HepG2 (cell line): Measurements from ENCODE around the gene ATPAF2. TPM values are rescaled to one million over a fixed set of nuclear protein-coding genes. Genes with fewer than 3 reads are reported as not detected.

ENCODE experiments used
- ATAC-seq: fragments of 200-7000 bp; cut with Tn5 transposase; 3 replicates; pipeline ENCODE4 v1.9.1; 2020; ENCODE audit warnings: mild to moderate bottlenecking, moderate library complexity
- BruUV-seq: library from RNA; stranded (reverse); fragments of 400-500 nt; replicated peaks from 2 replicates; lab custom pipeline; 2021; lab: Mats Ljungman, UMichigan
- CTCF ChIA-PET: fragments of 300-600 bp; formaldehyde crosslinking; extraction: SDS; loops from one replicate; lab custom pipeline; 2021; ENCODE audit warnings: low total read pairs, inconsistent platforms, low intra/inter-chr PET ratio; lab: Yijun Ruan, JAX
- POLR2A ChIA-PET: fragments of 350-600 bp; sonication (Branson Sonifier 250); formaldehyde crosslinking; loops from one replicate; lab custom pipeline; 2020; ENCODE audit warnings: antibody characterized with exemption, inconsistent platforms; lab: Yijun Ruan, JAX
- DNase-seq: peaks from one replicate; pipeline ENCODE4 v3.0.0-alpha.2; 2015; ENCODE audit warnings: low spot score
- FAIRE-seq: peaks from 3 replicates; lab custom pipeline; 2011; peaks lifted over from hg19 to GRCh38; lab: Jason Lieb, UNC
- H2AFZ ChIP-seq: one replicate; pipeline ENCODE4 v1.6.1; 2011; ENCODE audit warnings: low read length, inconsistent platforms
- H3K27ac ChIP-seq: fragments of 300-600 bp; 3 replicates; pipeline ENCODE4 v1.8.0; 2011; ENCODE audit warnings: mixed run types, mild to moderate bottlenecking, mixed read lengths, low read length, inconsistent platforms; ENCODE audit not compliant: insufficient read depth; ENCODE audit errors: extremely low read length
- H3K27me3 ChIP-seq, 2 experiments: fragments of 200-600 bp in 1 of 2; 2 replicates in 1 of 2; 3 replicates in 1 of 2; pipeline versions ENCODE4 v1.6.0 to v1.8.0; 2011; ENCODE audit warnings: low read length in 2 of 2, mild to moderate bottlenecking in 2 of 2, moderate library complexity in 2 of 2, inconsistent platforms in 1 of 2; ENCODE audit not compliant: insufficient read depth in 2 of 2, control insufficient read depth in 1 of 2
- H3K36me3 ChIP-seq, 2 experiments: fragments of 200-600 bp in 1 of 2; replicated peaks in 1 of 2; 2 replicates in 1 of 2; 3 replicates in 1 of 2; pipeline versions ENCODE4 v1.5.1 to v1.8.0; 2011; ENCODE audit warnings: low read length in 2 of 2, inconsistent platforms in 1 of 2; ENCODE audit not compliant: insufficient read depth in 2 of 2, control insufficient read depth in 1 of 2
- H3K4me1 ChIP-seq: 2 replicates; pipeline ENCODE4 v1.5.1; 2012; ENCODE audit warnings: low read length, inconsistent platforms; ENCODE audit not compliant: insufficient read depth
- H3K4me2 ChIP-seq: 2 replicates; pipeline ENCODE4 v1.6.0; 2011; ENCODE audit warnings: low read depth, low read length, inconsistent platforms
- H3K4me3 ChIP-seq, 3 experiments: fragments of 200-600 bp in 1 of 3; sonication (generic), shearing (Covaris generic) in 1 of 3; replicated peaks in 1 of 3; 2 replicates each; pipeline ENCODE4 v1.5.1; 2011 to 2016; ENCODE audit warnings: low read length in 3 of 3, inconsistent platforms in 2 of 3, low read depth in 2 of 3, mild to moderate bottlenecking in 2 of 3, control low read depth in 1 of 3, mixed read lengths in 1 of 3; ENCODE audit not compliant: insufficient read depth in 1 of 3
- H3K79me2 ChIP-seq: one replicate; pipeline ENCODE4 v1.6.1; 2011; ENCODE audit warnings: low read length, inconsistent platforms; ENCODE audit not compliant: insufficient read depth
- H3K9ac ChIP-seq: 2 replicates; pipeline ENCODE4 v1.6.0; 2011; ENCODE audit warnings: mild to moderate bottlenecking, low read depth, low read length, inconsistent platforms; ENCODE audit not compliant: insufficient read depth
- H3K9me3 ChIP-seq: 2 replicates; pipeline ENCODE4 v1.5.1; 2012; ENCODE audit warnings: mild to moderate bottlenecking, low read length
- H4K20me1 ChIP-seq: 2 replicates; pipeline ENCODE4 v1.6.0; 2011; ENCODE audit warnings: inconsistent platforms, mild to moderate bottlenecking, low read length, moderate library complexity; ENCODE audit not compliant: insufficient read depth
- AKAP8 ChIP-seq: sonication (generic); formaldehyde crosslinking; IDR thresholded peaks from 2 replicates; pipeline ENCODE4 v1.5.1; 2020; ENCODE audit warnings: mild to moderate bottlenecking, missing genetic modification reagents
- GATAD1 ChIP-seq: IDR thresholded peaks from 2 replicates; pipeline ENCODE4 v1.6.1; 2016; ENCODE audit warnings: missing genetic modification reagents, missing compliant biosample characterization
- GFI1 ChIP-seq: sonication (generic); formaldehyde crosslinking; IDR thresholded peaks from 2 replicates; pipeline ENCODE4 v1.5.0; 2020; ENCODE audit warnings: missing genetic modification reagents, mild to moderate bottlenecking, borderline replicate concordance
- KDM5B ChIP-seq: sonication (generic); formaldehyde crosslinking; IDR thresholded peaks from 2 replicates; pipeline ENCODE4 v1.4.0; 2020; ENCODE audit warnings: missing genetic modification reagents, mild to moderate bottlenecking, borderline replicate concordance
- NRL ChIP-seq: sonication (generic); formaldehyde crosslinking; IDR thresholded peaks from 2 replicates; pipeline ENCODE4 v1.5.0; 2020; ENCODE audit warnings: missing genetic modification reagents, mild to moderate bottlenecking, moderate library complexity, borderline replicate concordance
- PLSCR1 ChIP-seq: sonication (generic); formaldehyde crosslinking; IDR thresholded peaks from 2 replicates; pipeline ENCODE4 v1.5.0; 2020; ENCODE audit warnings: missing genetic modification reagents, mild to moderate bottlenecking, borderline replicate concordance
- RAD21 ChIP-seq: fragments of 450-650 bp; formaldehyde crosslinking; IDR thresholded peaks from 2 replicates; pipeline ENCODE4 v1.5.0; 2020; ENCODE audit warnings: mild to moderate bottlenecking
- RXRA ChIP-seq: sonication (generic); formaldehyde crosslinking; IDR thresholded peaks from 2 replicates; pipeline ENCODE4 v1.5.1; 2020; ENCODE audit warnings: missing genetic modification reagents
- ZBTB40 ChIP-seq, 2 experiments: fragments of 450-650 bp in 1 of 2; sonication (generic) in 1 of 2; formaldehyde crosslinking in 1 of 2; IDR thresholded peaks; 2 replicates each; pipeline versions ENCODE4 v1.6.1 to v1.8.0; 2016 to 2022; ENCODE audit warnings: antibody characterized with exemption in 1 of 2, mild to moderate bottlenecking in 1 of 2, missing genetic modification reagents in 1 of 2
- ZFX ChIP-seq: sonication (generic); formaldehyde crosslinking; IDR thresholded peaks from 2 replicates; pipeline ENCODE4 v1.4.0; 2020; ENCODE audit warnings: mild to moderate bottlenecking, low read depth, missing genetic modification reagents, moderate library complexity
- ZNF580 ChIP-seq: IDR thresholded peaks from 2 replicates; pipeline ENCODE4 v1.6.1; 2016; ENCODE audit warnings: low read depth, borderline replicate concordance
- ZNF788 ChIP-seq: sonication (generic); formaldehyde crosslinking; IDR thresholded peaks from 2 replicates; pipeline ENCODE4 v1.5.0; 2020; ENCODE audit warnings: mild to moderate bottlenecking, missing genetic modification reagents, borderline replicate concordance
- WGBS: methylation state at CpG from one replicate; pipeline ENCODE4 v1.1.6; 2017; ENCODE audit warnings: low lambda C conversion rate; 5-methylcytosine and 5-hydroxymethylcytosine counted together
- in situ Hi-C: cut with HindIII; loops from 2 replicates; pipeline ENCODE4 v1.10.0; 2017; ENCODE audit warnings: low pct_unique_long_range_greater_than_20kb; ENCODE audit not compliant: extremely low pct_ligation_motif_present
- intact Hi-C: fragments of 100-400 bp; cut with micrococcal nuclease; formaldehyde crosslinking; loops from one replicate; pipeline ENCODE4 v1.10.0; 2022; ENCODE audit not compliant: unreplicated experiment
- polyA plus RNA-seq, 8 experiments: library from polyadenylated mRNA; depleted of rRNA in 3 of 8; stranded (reverse) in 7 of 8; unstranded in 1 of 8; fragments of >200 nt; fragmentation: Illumina TruSeq in 4 of 8; extraction: Trizol in 4 of 8; gene quantifications; 2 replicates each; pipeline versions ENCODE4 v1.2.1 to v1.2.3, GENCODE V29; 2011 to 2016; ENCODE audit warnings: low read depth in 4 of 8, missing spikeins in 1 of 8, mixed read lengths in 1 of 8; ENCODE audit not compliant: insufficient read depth in 1 of 8
- total RNA-seq, 5 experiments: library from RNA; depleted of rRNA; stranded (reverse); fragments of >200 nt; fragmentation: Illumina TruSeq; extraction: Trizol; gene quantifications; 2 replicates each; pipeline ENCODE4 v1.2.3, GENCODE V29; 2016; ENCODE audit warnings: low read depth in 1 of 5

ATPAF2 gene
- total and polyA plus RNA-seq, 2 of the 13 experiments (the other 11 are each of a cell fraction or from before 2014, with no cell fraction given) = 15.0 to 16.5 TPM

GRCh38 chr17:18018411-18018921 is 20.5 kb downstream of the ATPAF2 start:
- peaks cover 30% of the 10 kb centered on the region for H3K4me1 ChIP-seq
- peaks cover 0 to 3% of the 10 kb centered on the region in 2 experiments; a peak in 3 of 5 replicates for H3K36me3 ChIP-seq
- H3K79me2 ChIP-seq = no peaks in the 10 kb centered on the region
- H3K9me3 ChIP-seq = no peaks in the 10 kb centered on the region
- H4K20me1 ChIP-seq = no peaks in the 10 kb centered on the region
- FAIRE-seq (no peak), DNase-seq (no peak), ATAC-seq (no peak; the same call in 2 of the 3 replicates)
- H2AFZ ChIP-seq = no peak overlapping the region
- H3K27ac ChIP-seq = peak overlapping the region; percentile 71
- no TSS peak for BruUV-seq
- intact Hi-C loops (loop anchor here (1.0 kb wide), 1 partner anchor 46 kb away; the partner anchor contains the start of genes DRC3 and TOM1L2), in situ Hi-C loops (loop anchor here (25.0 kb wide), 1 partner anchor 94 kb away; the partner anchor contains the start of gene MYO15A)
- ChIA-PET CTCF (no interaction called here), POLR2A (interaction anchor here (1.2 kb wide), 1 partner anchor 46 kb away, joined by 4 read pairs; the partner anchor contains the start of genes DRC3 and TOM1L2)
- no peaks in the 10 kb centered on the region for H3K27me3 ChIP-seq
- peak overlapping the region in 1 of 3 experiments; percentile 44; a peak in 2 of 6 replicates for H3K4me3 ChIP-seq
- WGBS = 89% methylated on average over 5 of the region's 15 CpGs
- H3K4me2 ChIP-seq = peak overlapping the region; percentile 75
- peak overlapping the region; percentile 27 for H3K9ac ChIP-seq
- TF ChIP-seq KDM5B (CRISPR knock-in tag) = 0 out of 2 replicates have a peak, but pooled peaks have one; percentile 11
- 0 out of 2 replicates have a peak, but pooled peaks have one; percentile 4 for TF ChIP-seq GFI1 (CRISPR knock-in tag)
- TF ChIP-seq RXRA (CRISPR knock-in tag) = 0 out of 2 replicates have a peak, but pooled peaks have one; percentile 29
- no peak for TF ChIP-seq AKAP8
- peak; percentile 71; the same call in 1 of the 2 replicates for TF ChIP-seq ZNF788
- TF ChIP-seq NRL (CRISPR knock-in tag) = 0 out of 2 replicates have a peak, but pooled peaks have one; percentile 32
- TF ChIP-seq ZBTB40 (IDR thresholded peaks at IDR 0.05) = no peak
- 0 out of 2 replicates have a peak, but pooled peaks have one; percentile 21 for TF ChIP-seq ZBTB40 (CRISPR knock-in tag; IDR thresholded peaks at IDR 0.05)
- TF ChIP-seq ZNF580 (CRISPR knock-in tag) = peak; percentile 70; the same call in 1 of the 2 replicates
- no peak for TF ChIP-seq RAD21 (CRISPR knock-in tag)
- TF ChIP-seq GATAD1 (CRISPR knock-in tag) = 0 out of 2 replicates have a peak, but pooled peaks have one; percentile 5
- TF ChIP-seq PLSCR1 (CRISPR knock-in tag) = no peak
- TF ChIP-seq ZFX (CRISPR knock-in tag) = 0 out of 2 replicates have a peak, but pooled peaks have one; percentile 9
